Keratinocyte (primary cell): ENCODE results near the gene BMP8B.
"Not testable (repeated sequence)": the region's sequence is repeated elsewhere in the genome, so short reads cannot be mapped to it uniquely, and the experiment has no call there.

Source experiments
- CTCF ChIP-seq, 3 experiments: IDR thresholded peaks in 1 of 3; conservative IDR thresholded peaks in 1 of 3; optimal IDR thresholded peaks in 1 of 3; 2 replicates in 2 of 3; 3 replicates in 1 of 3; pipeline versions ENCODE3 to v1.5.1; 2011; ENCODE audit warnings: low read length in 3 of 3, mild to moderate bottlenecking in 3 of 3, moderate library complexity in 2 of 3, control low read depth in 1 of 3, inconsistent platforms in 1 of 3; ENCODE audit not compliant: insufficient read depth in 2 of 3; ENCODE audit errors: extremely low read depth in 1 of 3
- EZH2 ChIP-seq: IDR thresholded peaks from one replicate; pipeline ENCODE4 v1.6.1; 2012; ENCODE audit warnings: inconsistent platforms, mild to moderate bottlenecking, low read length, moderate library complexity

- not testable (repeated sequence) for TF ChIP-seq EZH2; CTCF (optimal IDR thresholded peaks at IDR 0.05 in 1 of 3, IDR thresholded peaks at IDR 0.05 in 1 of 3, conservative IDR thresholded peaks at IDR 0.05 in 1 of 3; ENCODE audit: extremely low read depth in 1 of 3, insufficient read depth in 2 of 3, low read length in 3 of 3)
These were observed 10.1 kb downstream of the BMP8B start for GRCh38 chr1:39778463-39779099.
